ENCODE data around the gene SLC25A10.

Gene SLC25A10

GRCh38 chr17:81687770-81688541 is 24.1 kb upstream of the SLC25A10 start:
- DNase-seq = no peak

- no peak for DNase-seq
These were observed 23.5 kb upstream of the SLC25A10 start for GRCh38 chr17:81688616-81689015.

GRCh38 chr17:81690066-81690465 is 22.0 kb upstream of the SLC25A10 start:
- no peak for DNase-seq

GRCh38 chr17:81690549-81690948 is 21.5 kb upstream of the SLC25A10 start:
- no peak for DNase-seq

GRCh38 chr17:81691196-81691595 is 20.9 kb upstream of the SLC25A10 start:
- DNase-seq = no peak

GRCh38 chr17:81691608-81692007 is 20.5 kb upstream of the SLC25A10 start:
- no peak for DNase-seq

GRCh38 chr17:81693509-81694210 is 18.4 kb upstream of the SLC25A10 start:
- no peak for DNase-seq

- DNase-seq = no peak
These were observed 17.3 kb upstream of the SLC25A10 start for GRCh38 chr17:81694810-81695209.

- DNase-seq = no peak
These were observed 16.9 kb upstream of the SLC25A10 start for GRCh38 chr17:81695211-81695610.

GRCh38 chr17:81695801-81696200 is 16.3 kb upstream of the SLC25A10 start:
- no peak for DNase-seq

- no peak for DNase-seq
These were observed 15.7 kb upstream of the SLC25A10 start for GRCh38 chr17:81696218-81696941.

GRCh38 chr17:81697261-81698044 is 14.6 kb upstream of the SLC25A10 start:
- no peak for DNase-seq

GRCh38 chr17:81700353-81701287 is 11.5 kb upstream of the SLC25A10 start:
- DNase-seq = no peak

- DNase-seq = no peak
These were observed 10.6 kb upstream of the SLC25A10 start for GRCh38 chr17:81701288-81702071.

GRCh38 chr17:81702934-81703746 is 8.9 kb upstream of the SLC25A10 start, which contains the start of gene MRPL12:
MRPL12 (plus strand) TSS chr17:81703367; CDS start chr17:81703502, 135 bp downstream.
- DNase-seq = peak; percentile 85

GRCh38 chr17:81703747-81704654 is 8.1 kb upstream of the SLC25A10 start:
- no peak for DNase-seq

GRCh38 chr17:81705518-81706231 is 6.4 kb upstream of the SLC25A10 start:
- no peak for DNase-seq

- no peak for DNase-seq
These were observed 5.9 kb upstream of the SLC25A10 start for GRCh38 chr17:81706232-81706611.
